Cardiac fibroblast (primary cell): ENCODE data around the gene ANKRD6.

Source experiments
- DNase-seq, 2 donors: peaks; one replicate each; pipeline versions ENCODE4 v3.0.0 to v3.0.0-alpha.2; 2010; ENCODE audit warnings: low read depth in 2 of 2
- H3K4me3 ChIP-seq, 2 donors: replicated peaks in 1 of 2; 1 replicate in 1 of 2; 2 replicates in 1 of 2; pipeline ENCODE4 v1.5.1; 2011; ENCODE audit warnings: low read depth in 2 of 2, low read length in 2 of 2, mild to moderate bottlenecking in 2 of 2, moderate library complexity in 1 of 2
- TF ChIP-seq, protein P1 (sequence below): IDR thresholded peaks from one replicate; pipeline ENCODE4 v1.5.1; 2011; ENCODE audit warnings: low read depth, mild to moderate bottlenecking, low read length, inconsistent platforms

ANKRD6 gene

DNA sequence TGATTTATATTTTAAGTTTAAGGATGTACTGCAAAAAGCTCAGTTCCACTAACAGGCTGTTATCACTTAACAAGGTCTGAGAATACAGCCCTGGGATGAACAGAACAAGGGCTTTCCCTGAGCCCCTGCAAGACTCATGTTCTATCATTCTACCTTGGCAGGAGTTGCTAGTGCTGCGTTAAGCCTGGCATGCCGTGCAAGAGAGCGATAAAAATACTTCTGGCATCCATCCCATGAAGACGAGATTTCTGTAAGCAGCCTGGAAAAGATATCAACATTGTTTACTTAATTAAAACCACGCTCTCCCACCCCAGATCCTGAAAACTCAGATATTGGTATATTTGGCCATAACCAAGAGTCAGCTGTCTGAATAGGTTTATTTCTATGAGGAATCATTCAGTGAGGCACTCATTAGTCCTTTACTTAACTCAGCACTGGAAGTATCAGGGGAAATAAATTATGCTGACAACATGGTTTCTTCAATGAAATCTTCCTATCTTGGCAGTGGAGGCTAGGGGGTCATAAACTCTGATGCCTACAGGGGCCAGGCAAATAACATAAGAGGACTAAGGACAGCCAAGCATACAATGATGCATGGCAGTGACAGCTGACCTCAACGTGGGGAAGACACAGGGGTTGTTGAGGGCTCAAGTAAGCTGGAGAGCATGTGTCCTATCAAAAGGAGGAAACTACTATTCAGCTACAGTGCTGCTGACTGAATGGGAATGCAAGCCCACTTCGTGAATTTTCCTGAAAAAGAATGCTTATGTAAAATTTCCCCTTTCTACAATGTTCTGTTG is 243.2 kb downstream of the ANKRD6 start:
- peak in 1 of 2 donors; percentile 59 for DNase-seq
- no peak overlapping the region for H3K4me3 ChIP-seq
- TF ChIP-seq, protein P1, sequence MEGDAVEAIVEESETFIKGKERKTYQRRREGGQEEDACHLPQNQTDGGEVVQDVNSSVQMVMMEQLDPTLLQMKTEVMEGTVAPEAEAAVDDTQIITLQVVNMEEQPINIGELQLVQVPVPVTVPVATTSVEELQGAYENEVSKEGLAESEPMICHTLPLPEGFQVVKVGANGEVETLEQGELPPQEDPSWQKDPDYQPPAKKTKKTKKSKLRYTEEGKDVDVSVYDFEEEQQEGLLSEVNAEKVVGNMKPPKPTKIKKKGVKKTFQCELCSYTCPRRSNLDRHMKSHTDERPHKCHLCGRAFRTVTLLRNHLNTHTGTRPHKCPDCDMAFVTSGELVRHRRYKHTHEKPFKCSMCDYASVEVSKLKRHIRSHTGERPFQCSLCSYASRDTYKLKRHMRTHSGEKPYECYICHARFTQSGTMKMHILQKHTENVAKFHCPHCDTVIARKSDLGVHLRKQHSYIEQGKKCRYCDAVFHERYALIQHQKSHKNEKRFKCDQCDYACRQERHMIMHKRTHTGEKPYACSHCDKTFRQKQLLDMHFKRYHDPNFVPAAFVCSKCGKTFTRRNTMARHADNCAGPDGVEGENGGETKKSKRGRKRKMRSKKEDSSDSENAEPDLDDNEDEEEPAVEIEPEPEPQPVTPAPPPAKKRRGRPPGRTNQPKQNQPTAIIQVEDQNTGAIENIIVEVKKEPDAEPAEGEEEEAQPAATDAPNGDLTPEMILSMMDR, result no peak

DNA sequence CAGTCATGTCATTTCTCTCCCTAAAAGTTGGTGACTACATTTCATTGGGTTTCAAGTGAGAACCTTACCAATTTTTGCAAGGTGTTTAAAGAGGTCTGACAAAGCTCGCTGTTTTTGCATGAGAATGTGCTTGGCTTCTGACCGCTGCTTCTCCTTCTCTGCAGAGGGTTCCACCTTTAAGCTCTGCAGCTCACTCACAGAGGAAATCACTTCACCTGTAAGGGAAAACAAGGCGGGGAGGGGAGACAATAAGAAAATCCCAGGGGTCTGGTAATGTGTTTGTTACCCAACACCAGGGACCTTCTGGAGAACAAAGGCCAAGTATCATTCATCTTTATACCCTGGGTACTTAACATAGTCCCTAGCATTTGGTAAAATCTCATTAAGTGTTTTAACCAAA is 245.6 kb downstream of the ANKRD6 start:
- DNase-seq, result no peak
- TF ChIP-seq, protein P1, result no peak
- H3K4me3 ChIP-seq, result no peak overlapping the region

DNA sequence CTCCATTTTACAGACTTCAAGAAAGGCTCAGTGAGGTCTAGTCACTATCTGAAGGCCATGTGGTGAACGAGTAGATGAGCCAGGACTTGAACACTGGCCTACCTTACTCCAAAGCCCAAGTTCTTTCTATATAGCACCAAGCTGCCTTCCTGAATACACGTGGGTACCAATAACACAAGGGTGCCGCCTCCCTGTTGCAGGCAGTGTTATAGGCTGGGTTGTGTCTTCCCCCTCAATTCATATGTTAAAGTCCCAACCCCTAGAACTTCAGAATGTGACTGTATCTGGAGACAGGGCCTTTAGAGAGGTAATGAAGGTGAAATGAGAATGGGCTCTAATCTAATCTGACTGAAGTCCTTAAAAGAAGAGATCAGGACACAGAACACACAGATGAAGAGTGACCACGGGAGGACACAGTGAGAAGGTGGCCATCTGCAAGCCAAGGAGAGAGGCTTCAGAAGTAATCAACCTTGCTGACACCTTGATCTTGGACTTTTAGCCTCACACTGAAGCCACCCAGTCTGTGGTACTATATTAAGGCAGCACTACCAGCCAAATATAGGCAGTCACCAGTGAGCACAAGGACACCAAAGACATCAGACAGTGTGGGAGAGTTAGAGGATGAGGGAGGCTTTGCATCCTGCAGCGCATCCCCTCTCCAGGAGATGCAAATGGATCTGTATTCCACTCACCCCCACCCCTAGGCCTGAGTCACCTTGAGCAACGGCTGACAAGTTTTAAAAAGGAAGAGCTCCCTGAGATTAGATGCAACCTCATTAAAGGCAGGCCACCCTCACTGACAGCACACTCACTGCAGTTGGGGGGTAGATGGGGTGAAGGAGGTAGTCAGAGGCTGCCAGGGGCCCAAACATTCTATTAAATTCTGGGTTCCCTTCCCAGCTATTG is 246.5 kb downstream of the ANKRD6 start:
- TF ChIP-seq, protein P1, result no peak
- DNase-seq, result no peak
- no peak overlapping the region for H3K4me3 ChIP-seq

DNA sequence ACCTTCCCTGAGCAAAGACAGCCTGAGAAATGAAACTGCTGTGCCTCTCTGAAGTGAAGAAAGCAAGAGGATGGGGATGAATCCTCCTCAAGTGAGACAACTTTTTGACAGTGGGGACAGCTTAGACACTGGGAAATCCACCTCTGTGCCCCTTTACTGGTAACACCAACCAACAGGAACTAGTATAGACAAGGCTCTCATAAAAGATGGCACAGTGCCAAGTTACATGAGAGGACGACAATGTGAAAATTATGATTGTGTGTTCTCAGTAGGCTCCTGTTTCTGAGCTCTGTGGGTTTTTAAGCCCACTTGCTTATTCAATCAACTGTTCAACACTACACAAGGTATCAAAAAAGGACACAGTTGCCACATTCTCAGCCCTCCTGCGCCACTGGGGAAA is 247.2 kb downstream of the ANKRD6 start:
- H3K4me3 ChIP-seq, result no peak overlapping the region
- TF ChIP-seq, protein P1, result no peak
- no peak for DNase-seq

DNA sequence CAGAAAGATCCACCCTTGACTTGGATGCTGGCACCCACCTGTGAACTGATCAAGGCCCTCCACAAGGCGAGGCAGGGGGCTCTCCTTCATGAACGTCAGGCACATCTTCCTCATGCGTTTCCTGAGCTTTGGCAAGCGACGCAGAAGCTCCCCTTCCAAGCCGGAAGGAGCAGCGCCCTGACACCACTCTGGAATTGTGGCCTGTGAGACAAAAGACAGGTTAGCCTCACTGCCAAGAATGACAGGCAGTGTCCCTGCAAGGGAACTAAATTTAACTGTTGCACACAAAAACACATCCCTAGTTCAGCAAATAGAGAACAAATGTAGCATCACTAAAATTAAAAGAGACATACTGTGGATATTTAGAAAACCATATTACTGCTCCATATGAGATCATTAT is 247.6 kb downstream of the ANKRD6 start:
- TF ChIP-seq, protein P1, result no peak
- no peak overlapping the region for H3K4me3 ChIP-seq
- DNase-seq, result no peak

DNA sequence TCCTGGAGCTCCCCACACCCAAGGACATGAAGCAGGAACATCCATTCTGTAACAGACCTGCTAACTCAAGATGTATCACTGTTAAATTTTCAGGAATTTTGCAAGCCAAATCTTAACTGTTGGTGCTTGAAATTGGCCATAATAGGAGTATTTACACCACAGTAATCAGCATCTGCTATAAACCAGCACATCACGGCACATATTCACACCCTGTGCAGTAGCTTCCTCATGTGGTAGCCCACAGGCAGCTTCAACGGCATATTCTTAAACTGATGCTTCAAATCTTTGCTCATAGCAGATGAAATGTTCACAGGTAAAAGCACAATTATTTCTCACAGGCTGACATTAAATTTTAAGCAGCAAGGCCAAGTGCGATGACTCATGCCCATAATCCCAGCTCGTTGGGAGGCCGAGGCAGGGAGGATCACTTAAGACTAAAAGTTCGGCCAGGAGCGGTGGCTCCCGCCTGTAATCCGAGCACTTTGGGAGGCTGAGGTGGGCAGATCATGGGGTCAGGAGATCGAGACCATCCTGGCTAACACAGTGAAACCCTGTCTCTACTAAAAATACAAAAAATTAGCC is 249.1 kb downstream of the ANKRD6 start:
- no peak for DNase-seq
- TF ChIP-seq, protein P1, result no peak
- H3K4me3 ChIP-seq, result no peak overlapping the region
